Measurements from ENCODE around the gene KMO.

Gene KMO

DNA sequence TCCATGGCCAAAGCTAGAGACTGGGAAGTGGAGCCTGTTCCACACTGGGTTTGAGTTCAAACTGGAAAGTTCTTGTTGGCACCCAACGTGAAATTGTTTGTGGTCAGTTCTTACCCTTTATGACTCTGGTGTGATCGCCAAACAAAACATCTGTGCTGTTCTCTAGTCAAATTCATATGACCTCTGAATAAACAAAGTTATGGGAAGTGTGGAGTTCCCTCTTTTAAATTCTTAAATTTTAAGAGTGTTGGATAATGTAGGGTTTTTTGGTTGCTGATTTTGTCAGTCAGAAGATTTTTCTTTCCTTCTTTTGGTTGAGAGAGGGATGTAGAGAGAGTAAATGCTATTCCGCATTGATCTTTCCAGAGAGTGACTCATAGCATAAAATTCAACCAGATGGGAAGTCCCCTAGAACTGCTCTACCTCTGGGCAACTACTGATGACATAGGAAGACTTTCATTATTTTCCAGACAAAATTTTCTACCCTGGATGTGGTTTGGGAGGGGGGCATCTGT is 71.6 kb downstream of the KMO start:
- H3K4me3 ChIP-seq (ENCODE audit: low read depth, low read length) = no peak overlapping the region
- TF ChIP-seq, protein P1, sequence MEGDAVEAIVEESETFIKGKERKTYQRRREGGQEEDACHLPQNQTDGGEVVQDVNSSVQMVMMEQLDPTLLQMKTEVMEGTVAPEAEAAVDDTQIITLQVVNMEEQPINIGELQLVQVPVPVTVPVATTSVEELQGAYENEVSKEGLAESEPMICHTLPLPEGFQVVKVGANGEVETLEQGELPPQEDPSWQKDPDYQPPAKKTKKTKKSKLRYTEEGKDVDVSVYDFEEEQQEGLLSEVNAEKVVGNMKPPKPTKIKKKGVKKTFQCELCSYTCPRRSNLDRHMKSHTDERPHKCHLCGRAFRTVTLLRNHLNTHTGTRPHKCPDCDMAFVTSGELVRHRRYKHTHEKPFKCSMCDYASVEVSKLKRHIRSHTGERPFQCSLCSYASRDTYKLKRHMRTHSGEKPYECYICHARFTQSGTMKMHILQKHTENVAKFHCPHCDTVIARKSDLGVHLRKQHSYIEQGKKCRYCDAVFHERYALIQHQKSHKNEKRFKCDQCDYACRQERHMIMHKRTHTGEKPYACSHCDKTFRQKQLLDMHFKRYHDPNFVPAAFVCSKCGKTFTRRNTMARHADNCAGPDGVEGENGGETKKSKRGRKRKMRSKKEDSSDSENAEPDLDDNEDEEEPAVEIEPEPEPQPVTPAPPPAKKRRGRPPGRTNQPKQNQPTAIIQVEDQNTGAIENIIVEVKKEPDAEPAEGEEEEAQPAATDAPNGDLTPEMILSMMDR (IDR thresholded peaks at IDR 0.05; ENCODE audit: control insufficient read depth, extremely low read depth, insufficient read depth) = no peak
- no peak for DNase-seq (ENCODE audit: low read depth)

DNA sequence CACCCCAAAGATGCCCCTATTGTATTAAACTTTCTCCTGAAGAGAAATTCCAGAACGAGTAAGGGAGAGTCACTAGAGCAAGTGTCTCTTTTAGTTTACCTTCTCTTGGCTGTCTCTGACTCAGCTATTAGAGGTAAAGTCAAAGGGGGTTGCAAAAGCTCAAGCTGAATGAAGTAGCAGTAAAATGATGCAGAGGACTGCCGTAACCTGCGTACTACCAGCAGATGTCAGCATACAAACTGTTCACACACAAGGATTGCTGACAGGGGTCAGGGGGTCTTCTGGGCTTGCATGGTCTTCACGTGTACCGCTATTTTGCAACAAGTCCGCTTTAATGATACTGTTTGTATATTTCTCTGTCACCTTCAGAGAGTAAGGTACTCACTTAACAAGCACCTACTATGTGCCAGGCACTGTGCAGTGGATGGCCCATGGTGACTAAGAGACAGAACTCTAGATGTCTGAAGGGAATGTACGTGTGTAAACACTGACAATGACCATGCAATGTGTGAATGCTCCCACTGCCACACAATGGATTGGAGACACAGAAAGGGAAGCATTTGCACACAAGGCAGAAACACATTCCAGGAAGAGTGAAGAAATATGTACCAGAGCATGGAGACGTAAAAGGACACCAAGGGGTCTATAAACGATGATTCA is 73.1 kb downstream of the KMO start:
- DNase-seq (ENCODE audit: low read depth) = no peak

DNA sequence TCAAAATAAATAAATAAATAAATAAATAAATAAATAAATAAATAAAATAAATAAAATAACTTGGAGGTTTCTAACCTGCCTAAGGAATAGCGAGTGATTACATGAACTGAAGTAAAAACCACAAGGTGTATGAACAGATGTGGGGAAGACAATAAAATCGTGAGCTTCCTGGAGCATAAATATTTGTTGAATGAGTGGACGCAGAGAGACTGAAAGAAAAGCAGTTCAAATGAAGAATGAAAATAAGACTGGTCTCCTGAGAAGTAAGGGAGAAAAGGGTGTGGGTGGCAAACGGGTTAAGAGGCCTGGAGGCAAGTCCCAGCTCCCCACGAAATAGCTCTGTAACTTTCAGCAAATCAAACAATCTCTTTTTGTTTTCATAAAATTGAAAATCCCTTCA is 74.4 kb downstream of the KMO start:
- TF ChIP-seq, protein P1 (IDR thresholded peaks at IDR 0.05; ENCODE audit: control insufficient read depth, extremely low read depth, insufficient read depth) = no peak
- H3K4me3 ChIP-seq (ENCODE audit: low read depth, low read length) = no peak overlapping the region
- no peak for DNase-seq (ENCODE audit: low read depth)

More for the DNA sequence above, 73.1 kb downstream of the KMO start:
- no peak overlapping the region for H3K4me3 ChIP-seq (ENCODE audit: low read depth, low read length)
- TF ChIP-seq, protein P1 (IDR thresholded peaks at IDR 0.05; ENCODE audit: control insufficient read depth, extremely low read depth, insufficient read depth) = peak; percentile 44

DNA sequence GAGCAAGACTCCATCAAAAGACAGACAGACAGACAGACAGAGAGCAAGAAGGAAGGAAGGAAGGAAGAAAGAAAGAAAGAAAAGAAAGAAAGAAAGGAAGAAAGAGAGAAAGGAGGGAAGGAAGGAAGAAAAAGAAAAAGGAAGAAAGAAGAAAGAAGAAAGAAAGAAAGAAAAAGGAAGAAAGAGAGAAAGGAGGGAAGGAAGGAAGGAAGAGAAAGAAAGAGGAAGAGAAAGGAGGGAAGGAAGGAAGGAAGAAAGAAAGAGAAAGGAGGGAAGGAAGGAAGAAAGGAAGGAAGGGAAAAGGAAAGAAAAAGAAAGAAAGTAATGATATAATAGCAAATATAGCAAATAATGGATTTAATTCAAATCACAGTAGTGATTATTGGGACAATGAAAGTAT is 75.3 kb downstream of the KMO start:
- H3K4me3 ChIP-seq (ENCODE audit: low read depth, low read length) = no peak overlapping the region
- TF ChIP-seq, protein P1 (IDR thresholded peaks at IDR 0.05; ENCODE audit: control insufficient read depth, extremely low read depth, insufficient read depth) = no peak
- DNase-seq (ENCODE audit: low read depth) = no peak

DNA sequence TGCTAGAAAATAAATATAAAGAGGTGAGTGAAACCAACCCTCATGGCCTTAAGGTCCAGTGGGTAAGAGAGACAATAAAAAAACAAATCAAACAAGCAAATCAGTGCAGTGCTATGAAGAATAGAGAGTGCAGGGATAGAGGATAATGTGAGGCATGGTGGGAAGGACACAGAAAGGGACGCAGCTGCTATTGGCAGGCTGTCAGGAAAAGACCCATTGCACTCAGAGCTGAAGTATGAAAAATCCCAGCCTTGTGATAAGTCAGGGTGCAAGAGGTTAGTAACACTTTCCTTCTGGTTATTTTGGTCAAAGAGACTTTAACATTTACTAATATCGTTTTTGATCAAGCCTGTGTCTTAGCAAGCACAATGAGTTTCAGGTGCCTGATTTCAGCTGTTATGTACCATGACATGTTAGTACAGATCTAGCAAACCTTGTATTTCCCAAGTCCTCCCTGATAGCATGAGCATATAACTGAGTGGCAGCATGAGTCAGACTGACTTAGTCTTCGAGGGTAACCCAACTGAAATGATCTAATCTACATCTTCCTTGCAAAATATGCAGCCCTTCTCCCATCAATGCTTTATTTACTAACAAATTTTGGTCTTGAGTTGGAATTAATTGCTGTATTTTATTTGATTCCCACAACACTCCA is 76.3 kb downstream of the KMO start:
- no peak for DNase-seq (ENCODE audit: low read depth)
- TF ChIP-seq, protein P1 (IDR thresholded peaks at IDR 0.05; ENCODE audit: control insufficient read depth, extremely low read depth, insufficient read depth) = no peak
- no peak overlapping the region for H3K4me3 ChIP-seq (ENCODE audit: low read depth, low read length)

DNA sequence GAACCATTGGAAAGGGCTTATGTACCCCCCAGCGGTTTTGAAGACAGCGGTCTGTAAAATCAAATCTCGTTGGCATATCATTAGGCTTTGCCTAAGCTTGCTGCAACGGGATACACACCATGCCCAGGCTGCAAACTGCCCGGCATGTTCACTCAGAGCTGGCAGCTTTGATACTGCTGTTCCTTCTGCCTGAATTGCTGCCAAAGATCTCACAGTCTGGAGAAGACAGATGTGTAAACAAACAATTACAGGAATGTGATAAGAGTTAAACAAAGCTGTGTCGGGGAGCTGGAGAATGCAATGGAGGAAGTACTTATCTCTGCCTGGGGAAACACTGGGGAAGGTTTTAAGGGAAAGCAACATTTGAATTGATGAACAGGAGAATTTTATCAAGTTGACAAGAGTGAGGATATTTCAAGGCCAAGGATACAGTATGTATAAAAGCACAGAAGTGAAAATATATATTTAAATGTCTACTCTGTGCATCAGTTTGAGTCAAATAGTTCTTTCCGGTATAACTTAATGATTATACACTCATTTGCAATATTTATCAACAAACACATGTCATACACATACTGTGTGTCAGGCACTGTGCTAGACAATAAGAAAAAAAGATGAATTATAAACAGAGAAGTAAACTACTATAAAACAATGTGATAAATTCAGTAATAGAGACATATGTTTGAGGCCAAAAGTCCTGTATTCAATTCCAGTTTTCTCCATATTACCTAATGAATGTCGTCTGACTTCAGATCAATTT is 78.1 kb downstream of the KMO start:
- H3K4me3 ChIP-seq (ENCODE audit: low read depth, low read length) = no peak overlapping the region
- TF ChIP-seq, protein P1 (IDR thresholded peaks at IDR 0.05; ENCODE audit: control insufficient read depth, extremely low read depth, insufficient read depth) = no peak
- DNase-seq (ENCODE audit: low read depth) = peak; percentile 95

Data from LNCaP clone FGC (cell line).